Cardiac fibroblast (primary cell): ENCODE results near the gene SUSD3.
"Not testable (repeated sequence)": the region's sequence is repeated elsewhere in the genome, so short reads cannot be mapped to it uniquely, and the experiment has no call there.

ENCODE experiments used
- DNase-seq, 2 donors: peaks; one replicate each; pipeline versions ENCODE4 v3.0.0 to v3.0.0-alpha.2; 2010; ENCODE audit warnings: low read depth in 2 of 2
- H3K4me3 ChIP-seq, 2 donors: replicated peaks in 1 of 2; 1 replicate in 1 of 2; 2 replicates in 1 of 2; pipeline ENCODE4 v1.5.1; 2011; ENCODE audit warnings: low read depth in 2 of 2, low read length in 2 of 2, mild to moderate bottlenecking in 2 of 2, moderate library complexity in 1 of 2
- CTCF ChIP-seq: IDR thresholded peaks from one replicate; pipeline ENCODE4 v1.5.1; 2011; ENCODE audit warnings: low read depth, mild to moderate bottlenecking, low read length, inconsistent platforms

The SUSD3 gene

DNA sequence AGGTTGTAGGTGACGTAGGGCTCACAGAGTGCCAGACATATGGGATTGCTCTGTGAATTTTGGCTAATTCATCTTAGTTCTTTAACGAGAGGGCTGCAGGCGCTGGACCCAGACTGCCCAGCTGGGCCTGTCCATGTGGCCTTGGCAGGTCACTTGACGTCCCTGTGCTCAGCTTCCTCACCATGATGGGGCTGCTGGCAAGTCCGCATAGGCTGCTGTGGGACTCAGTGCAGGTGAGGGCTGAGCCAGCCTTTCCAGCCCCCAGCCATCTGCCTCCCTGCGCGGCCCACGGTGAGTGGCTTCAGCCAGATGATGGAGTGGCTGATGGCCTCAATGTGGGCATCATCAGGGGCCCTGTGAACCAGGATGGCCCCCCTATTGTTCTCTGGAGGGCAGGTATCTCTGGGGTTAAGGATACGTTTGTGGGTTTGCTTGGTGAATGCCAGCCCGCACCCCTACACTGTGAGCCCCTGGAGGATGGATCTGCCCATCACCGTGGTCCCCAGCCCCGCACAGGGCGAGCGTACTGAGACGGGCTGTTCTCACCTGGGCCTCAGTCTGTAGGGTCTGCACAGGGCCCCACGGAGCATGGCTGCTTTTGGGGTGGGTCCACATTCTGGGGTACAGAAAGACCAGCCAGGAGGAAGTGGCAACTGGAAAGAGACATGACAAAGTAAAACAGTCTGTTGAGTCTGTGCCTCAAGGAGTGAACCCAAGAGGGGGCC is 41.2 kb downstream of the SUSD3 start:
- DNase-seq: no peak
- TF ChIP-seq CTCF: no peak
- H3K4me3 ChIP-seq: no peak overlapping the region

- no peak for DNase-seq
- H3K4me3 ChIP-seq: no peak overlapping the region
- no peak for TF ChIP-seq CTCF
Observed at GRCh38 chr9:93100276-93100636, 41.8 kb downstream of the SUSD3 start.

DNA sequence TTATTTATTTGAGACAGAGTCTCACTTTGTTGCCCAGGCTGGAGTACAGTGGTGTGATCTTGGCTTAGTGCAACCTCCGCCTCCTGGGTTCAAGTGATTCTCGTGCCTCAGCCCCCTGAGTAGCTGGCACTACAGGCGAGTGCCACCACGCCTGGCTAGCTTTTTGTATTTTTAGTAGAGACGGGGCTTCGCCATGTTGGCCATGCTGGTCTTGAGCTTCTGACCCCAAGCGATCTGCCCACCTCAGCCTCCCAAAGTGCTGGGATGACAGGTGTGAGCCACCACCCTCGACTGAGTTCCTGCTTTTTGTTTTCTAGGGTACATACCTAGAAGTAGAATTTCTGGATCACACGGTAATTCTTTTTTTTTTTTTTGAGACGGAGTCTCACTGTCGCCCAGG is 42.6 kb downstream of the SUSD3 start:
- not testable (repeated sequence) for H3K4me3 ChIP-seq, DNase-seq

GRCh38 chr9:93105620-93106019 is 47.1 kb downstream of the SUSD3 start:
- no peak overlapping the region for H3K4me3 ChIP-seq
- no peak for TF ChIP-seq CTCF
- DNase-seq: no peak

GRCh38 chr9:93107151-93107824 is 48.8 kb downstream of the SUSD3 start:
- no peak for TF ChIP-seq CTCF
- H3K4me3 ChIP-seq: no peak overlapping the region
- no peak for DNase-seq

DNA sequence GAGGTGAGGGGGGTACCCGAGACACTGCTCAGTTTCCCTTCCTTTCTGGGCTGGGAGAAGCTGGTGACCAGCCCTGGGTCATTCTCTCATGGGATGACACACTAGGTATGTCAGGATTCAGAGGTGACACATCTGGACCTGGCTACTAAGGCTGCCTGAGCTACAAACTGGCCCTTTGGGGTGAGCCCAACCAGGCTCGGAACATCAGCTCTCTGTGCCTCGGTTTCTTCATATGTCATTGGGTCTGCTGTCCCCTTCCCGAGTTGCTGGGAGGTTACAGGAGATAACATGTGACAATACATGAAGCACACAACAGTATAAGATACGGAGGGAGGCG is 49.3 kb downstream of the SUSD3 start:
- no peak for DNase-seq
- TF ChIP-seq CTCF: no peak
- no peak overlapping the region for H3K4me3 ChIP-seq

DNA sequence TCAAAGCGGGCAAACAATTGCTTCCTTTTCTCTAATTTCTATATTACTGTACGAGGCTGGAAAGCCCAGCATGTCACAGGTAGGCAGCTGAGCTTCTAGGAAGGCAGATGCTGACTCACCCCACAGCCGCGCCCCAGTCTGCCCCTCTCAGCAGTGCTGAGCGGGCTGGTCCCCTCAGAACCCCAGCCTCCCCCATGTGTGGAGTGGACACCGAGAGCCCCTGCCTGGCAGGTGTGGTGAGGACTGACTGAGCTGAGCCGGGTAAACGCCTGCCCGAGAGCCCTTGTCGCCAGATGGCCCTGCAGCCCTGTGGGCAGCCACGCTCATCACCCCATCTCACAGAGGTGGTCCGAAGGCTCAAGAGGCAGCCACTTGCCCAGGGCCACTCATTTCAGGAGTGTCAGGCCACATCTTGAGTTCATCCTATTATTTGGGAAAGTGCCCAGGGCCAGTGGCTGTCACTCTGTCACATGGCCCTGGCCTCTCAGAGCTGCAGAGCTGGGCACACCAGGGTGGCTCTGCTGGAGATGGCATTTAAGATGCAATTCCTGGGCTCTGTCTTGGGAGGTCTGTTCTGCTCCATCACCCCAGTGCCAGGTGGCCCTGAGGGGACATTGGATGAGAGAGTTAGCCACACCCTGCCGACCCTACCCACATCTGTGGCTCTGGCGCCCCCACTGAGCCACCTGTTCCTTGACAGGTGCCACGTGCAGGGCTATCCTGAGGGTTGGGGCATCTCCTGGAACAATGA is 50.0 kb downstream of the SUSD3 start:
- no peak overlapping the region for H3K4me3 ChIP-seq
- DNase-seq: no peak

More for the DNA sequence above, 50.0 kb downstream of the SUSD3 start:
- no peak for TF ChIP-seq CTCF
